Large intestine (tissue), 3 donors: Measurements from ENCODE around the gene ACTL6A. TPM values are rescaled to one million over a fixed set of nuclear protein-coding genes. Genes with fewer than 3 reads are reported as not detected.

Source experiments
- DNase-seq, 2 donors: peaks; one replicate each; pipeline versions ENCODE4 v3.0.0 to v3.0.0-alpha.2; 2013
- H3K27ac ChIP-seq: one replicate; pipeline ENCODE4 v1.5.1; 2013; ENCODE audit warnings: low read length
- H3K27me3 ChIP-seq: 2 replicates; pipeline ENCODE4 v1.6.1; 2013; ENCODE audit warnings: low read length; ENCODE audit not compliant: control insufficient read depth, insufficient read depth
- H3K36me3 ChIP-seq: 2 replicates; pipeline ENCODE4 v1.6.1; 2013; ENCODE audit warnings: low read length; ENCODE audit not compliant: control insufficient read depth, insufficient read depth
- H3K4me1 ChIP-seq: one replicate; pipeline ENCODE4 v1.6.1; 2013; ENCODE audit warnings: low read length; ENCODE audit not compliant: control insufficient read depth, insufficient read depth
- H3K4me3 ChIP-seq: one replicate; pipeline ENCODE4 v1.5.1; 2013; ENCODE audit warnings: low read length
- H3K9me3 ChIP-seq: one replicate; pipeline ENCODE4 v1.6.1; 2013; ENCODE audit warnings: mild to moderate bottlenecking, low read depth, low read length, moderate library complexity; ENCODE audit not compliant: control insufficient read depth
- WGBS: methylation state at CpG from one replicate; pipeline ENCODE4 v1.1.5; 2013; ENCODE audit warnings: low lambda C conversion rate; ENCODE audit not compliant: insufficient coverage; 5-methylcytosine and 5-hydroxymethylcytosine counted together
- polyA plus RNA-seq: library from polyadenylated mRNA; unstranded; fragments of 120-200 nt; gene quantifications from one replicate; pipeline ENCODE4 v1.2.1, GENCODE V29; 2013

Gene ACTL6A
- polyA plus RNA-seq, 1 donor = 56.7 TPM

DNA sequence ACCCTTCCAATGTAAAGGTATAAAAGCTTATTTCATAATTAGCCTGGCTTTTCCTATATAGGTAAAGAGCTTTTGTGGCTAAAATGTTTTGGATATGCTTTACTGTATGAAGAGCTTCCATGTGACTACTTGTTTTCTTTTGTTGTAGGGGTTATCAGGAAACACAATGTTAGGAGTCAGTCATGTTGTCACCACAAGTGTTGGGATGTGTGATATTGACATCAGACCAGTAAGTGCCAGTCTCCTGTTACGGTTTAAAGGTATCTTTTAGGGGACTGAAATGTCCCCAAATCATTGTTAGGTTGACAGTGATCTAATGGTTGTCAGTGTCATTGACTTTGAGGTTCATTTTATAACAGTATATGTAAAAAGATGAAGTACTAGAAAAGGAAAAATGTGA, 18.3 kb downstream of the ACTL6A start:
- Histone ChIP-seq H3K36me3 (peaks cover 56% of the 10 kb centered on the region), H3K27ac (no peak overlapping the region), H3K4me1 (no peaks in the 10 kb centered on the region), H3K27me3 (no peaks in the 10 kb centered on the region), H3K9me3 (no peaks in the 10 kb centered on the region), H3K4me3 (no peak overlapping the region)
- WGBS = 100% methylated on average over 1 of the region's 1 CpG
- DNase-seq = no peak

DNA sequence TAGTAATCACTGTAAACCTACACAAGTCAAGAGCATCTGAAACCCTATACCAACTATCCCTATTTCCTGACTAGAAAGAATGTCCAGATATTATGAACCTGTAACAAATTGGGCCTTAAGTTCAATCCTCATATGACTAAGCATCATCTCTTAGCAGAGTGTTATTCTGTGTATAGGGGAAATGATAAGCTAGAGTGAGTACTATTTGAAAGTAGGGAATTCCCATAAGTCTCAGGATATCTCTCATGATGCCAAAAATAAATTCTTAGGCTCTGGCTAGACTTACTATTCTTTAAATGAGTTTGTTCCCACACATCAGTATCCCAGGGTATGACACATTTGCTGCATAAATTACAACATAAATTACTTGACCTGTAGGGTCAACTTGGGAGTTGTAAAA, 26.4 kb downstream of the ACTL6A start:
- Histone ChIP-seq H3K27ac (no peak overlapping the region), H3K36me3 (peaks cover 64% of the 10 kb centered on the region), H3K4me1 (no peaks in the 10 kb centered on the region), H3K4me3 (no peak overlapping the region), H3K27me3 (no peaks in the 10 kb centered on the region), H3K9me3 (no peaks in the 10 kb centered on the region)
- DNase-seq = no peak

- H3K36me3 ChIP-seq = peaks cover 56% of the 10 kb centered on the region
- no peaks in the 10 kb centered on the region for H3K9me3 ChIP-seq
- no peaks in the 10 kb centered on the region for H3K27me3 ChIP-seq
- H3K27ac ChIP-seq = no peak overlapping the region
- DNase-seq = no peak
- H3K4me1 ChIP-seq = no peaks in the 10 kb centered on the region
- no peak overlapping the region for H3K4me3 ChIP-seq
- WGBS = 84% methylated on average over 2 of the region's 2 CpGs
Measured at GRCh38 chr3:179590669-179591068, 27.9 kb downstream of the ACTL6A start.

GRCh38 chr3:179591313-179591712, 28.6 kb downstream of the ACTL6A start:
- no peak overlapping the region for H3K27ac ChIP-seq
- no peak overlapping the region for H3K4me3 ChIP-seq
- no peaks in the 10 kb centered on the region for H3K9me3 ChIP-seq
- WGBS = 100% methylated on average over 1 of the region's 1 CpG
- no peaks in the 10 kb centered on the region for H3K27me3 ChIP-seq
- no peaks in the 10 kb centered on the region for H3K4me1 ChIP-seq
- H3K36me3 ChIP-seq = peaks cover 55% of the 10 kb centered on the region
- peak in 1 of 2 donors; percentile 6 for DNase-seq

DNA sequence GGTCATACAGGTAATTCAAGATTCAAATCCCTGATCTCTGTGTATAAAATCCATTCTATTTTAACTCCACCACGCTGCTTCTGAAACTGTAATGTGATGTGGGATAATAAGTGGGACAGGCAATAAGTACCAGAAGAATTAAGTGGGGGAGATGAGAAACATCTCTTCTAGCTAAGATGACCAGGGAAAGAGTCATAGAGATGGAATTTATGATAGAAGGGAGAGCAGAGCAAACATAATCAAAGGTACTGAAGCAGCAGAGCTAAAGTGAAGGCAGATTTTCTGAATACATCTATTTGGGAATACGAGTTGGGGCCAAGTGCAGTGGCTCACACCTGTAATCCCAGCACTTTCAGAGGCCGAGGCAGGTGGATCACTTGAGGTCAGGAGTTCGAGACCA, 36.8 kb downstream of the ACTL6A start:
- no peak overlapping the region for H3K27ac ChIP-seq
- no peak for DNase-seq
- no peaks in the 10 kb centered on the region for H3K27me3 ChIP-seq
- WGBS = no CpG with 5 or more reads among the region's 4 CpGs
- H3K4me1 ChIP-seq = peaks cover 6% of the 10 kb centered on the region
- peaks cover 39% of the 10 kb centered on the region for H3K36me3 ChIP-seq
- H3K9me3 ChIP-seq = no peaks in the 10 kb centered on the region
- no peak overlapping the region for H3K4me3 ChIP-seq

DNA sequence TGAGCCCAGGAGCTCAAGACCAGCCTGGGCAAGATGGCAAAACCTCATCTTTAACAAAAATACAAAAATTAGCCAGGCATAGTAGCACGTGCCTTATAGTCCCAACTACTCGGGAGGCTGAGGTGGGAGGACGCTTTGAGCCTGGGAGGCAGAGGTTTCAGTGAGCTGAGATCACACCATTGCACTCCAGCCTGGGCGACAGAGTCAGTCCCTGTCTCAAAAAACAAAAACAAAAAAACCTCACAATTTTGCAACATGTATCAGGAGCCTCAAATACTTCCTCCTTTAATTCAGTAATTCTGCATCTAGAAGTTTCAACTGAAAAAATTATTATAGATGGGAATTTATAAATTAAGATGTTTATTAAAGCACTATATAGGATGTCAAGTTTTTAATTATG, 40.6 kb downstream of the ACTL6A start:
- Histone ChIP-seq H3K27me3 (no peaks in the 10 kb centered on the region), H3K27ac (no peak overlapping the region), H3K4me3 (peak overlapping the region; percentile 87)

DNA sequence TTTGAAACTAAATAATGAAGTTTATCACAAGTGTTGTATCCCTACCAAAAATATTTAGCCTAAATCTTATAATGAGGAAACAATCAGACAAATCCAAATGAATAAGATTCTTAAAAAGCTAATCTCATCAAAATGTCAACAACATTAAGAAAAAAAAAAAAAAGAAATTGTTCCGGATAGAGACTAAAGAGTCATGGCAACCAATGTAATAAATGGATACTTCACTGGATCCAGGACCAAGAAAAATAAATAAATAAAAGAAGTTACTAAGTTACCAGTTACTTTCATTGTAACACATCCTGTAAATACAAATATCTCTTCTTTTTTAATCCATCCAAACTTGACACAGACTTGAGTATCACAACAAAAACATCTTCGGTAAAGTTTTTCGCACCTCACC, 41.1 kb downstream of the ACTL6A start:
- Histone ChIP-seq H3K36me3 (peaks cover 22% of the 10 kb centered on the region), H3K27me3 (no peaks in the 10 kb centered on the region), H3K4me1 (peaks cover 6% of the 10 kb centered on the region), H3K4me3 (peak overlapping the region; percentile 87), H3K9me3 (no peaks in the 10 kb centered on the region), H3K27ac (peak overlapping the region; percentile 87)
- no peak for DNase-seq
- WGBS = 0% methylated on average over 1 of the region's 3 CpGs

More for the DNA sequence above, 40.6 kb downstream of the ACTL6A start:
- WGBS = no CpG with 5 or more reads among the region's 4 CpGs
- no peaks in the 10 kb centered on the region for H3K9me3 ChIP-seq
- H3K36me3 ChIP-seq = peaks cover 26% of the 10 kb centered on the region
- DNase-seq = no peak
- H3K4me1 ChIP-seq = peaks cover 6% of the 10 kb centered on the region

- peak within 1 kb of the TSS; percentile 87 for H3K27ac ChIP-seq
- peaks cover 6% of the 10 kb centered on the region for H3K4me1 ChIP-seq
- no peaks in the 10 kb centered on the region for H3K27me3 ChIP-seq
- peaks cover 22% of the 10 kb centered on the region for H3K36me3 ChIP-seq
- peak within 1 kb of the TSS; percentile 87 for H3K4me3 ChIP-seq
- WGBS = no CpG with 5 or more reads among the region's 45 CpGs
- DNase-seq = peak; percentile 97
- no peaks in the 10 kb centered on the region for H3K9me3 ChIP-seq
Measured at GRCh38 chr3:179604321-179605078, 41.8 kb downstream of the ACTL6A start, which contains the start of the genes MRPL47 and NDUFB5. TSS of gene MRPL47 (minus strand) at chr3:179604638. CDS start at chr3:179604624, 14 bp downstream. TSS of gene NDUFB5 (plus strand) at chr3:179604794. CDS start at chr3:179604816, 22 bp downstream.

GRCh38 chr3:179606534-179607085, 43.9 kb downstream of the ACTL6A start:
- peaks cover 18% of the 10 kb centered on the region for H3K36me3 ChIP-seq
- H3K4me1 ChIP-seq = peaks cover 6% of the 10 kb centered on the region
- H3K27me3 ChIP-seq = no peaks in the 10 kb centered on the region
- no peak for DNase-seq
- no peaks in the 10 kb centered on the region for H3K9me3 ChIP-seq
- no peak overlapping the region for H3K4me3 ChIP-seq
- H3K27ac ChIP-seq = no peak overlapping the region
- 80% methylated on average over 2 of the region's 4 CpGs for WGBS

- Histone ChIP-seq H3K27me3 (no peaks in the 10 kb centered on the region), H3K36me3 (peaks cover 18% of the 10 kb centered on the region), H3K27ac (no peak overlapping the region), H3K4me1 (no peaks in the 10 kb centered on the region), H3K9me3 (no peaks in the 10 kb centered on the region), H3K4me3 (no peak overlapping the region)
- no CpG with 5 or more reads among the region's 6 CpGs for WGBS
- no peak for DNase-seq
Measured at GRCh38 chr3:179608931-179609720, 46.4 kb downstream of the ACTL6A start.
